Measurements from ENCODE around the gene VSTM2L. TPM values are rescaled to one million over a fixed set of nuclear protein-coding genes. Genes with fewer than 3 reads are reported as not detected.

The VSTM2L gene
- polyA plus RNA-seq, 1 donor (not counting 4 experiments of a cell fraction or from before 2014, with no cell fraction given), result 0.75 TPM

- FAIRE-seq (no peak), DNase-seq (ENCODE audit: low read depth, low spot score) (no peak)
- Histone ChIP-seq H3K4me3 (ENCODE audit: control insufficient read depth in 2 of 3, extremely low read depth in 1 of 3, insufficient read depth in 2 of 3, low read depth in 1 of 3, low read length in 3 of 3) (no peak overlapping the region), H3K9me1 (ENCODE audit: control insufficient read depth, extremely low read depth, insufficient read depth, low read length) (no peaks in the 10 kb centered on the region), H4K20me1 (ENCODE audit: control insufficient read depth, extremely low read depth, insufficient read depth, low read length) (no peaks in the 10 kb centered on the region), H3K27ac (ENCODE audit: control insufficient read depth, insufficient read depth, low read length) (no peak overlapping the region), H3K4me2 (ENCODE audit: control insufficient read depth, extremely low read depth, insufficient read depth, low read depth, low read length) (no peak overlapping the region), H2AFZ (ENCODE audit: control insufficient read depth, low read length) (no peak overlapping the region), H3K27me3 (ENCODE audit: control insufficient read depth, extremely low read depth, insufficient read depth, low read length) (no peaks in the 10 kb centered on the region), H3K4me1 (ENCODE audit: control insufficient read depth, extremely low read depth, insufficient read depth, low read length) (peaks cover 22% of the 10 kb centered on the region), H3K36me3 (ENCODE audit: control insufficient read depth in 2 of 2, extremely low read depth in 1 of 2, insufficient read depth in 2 of 2, low read length in 2 of 2) (peaks cover 4 to 10% of the 10 kb centered on the region in 2 experiments), H3K9me3 (ENCODE audit: control insufficient read depth, low read depth, low read length) (no peaks in the 10 kb centered on the region), H3K79me2 (ENCODE audit: control insufficient read depth, insufficient read depth, low read length) (no peaks in the 10 kb centered on the region), H3K9ac (ENCODE audit: control insufficient read depth, extremely low read depth, insufficient read depth, low read length) (no peak overlapping the region)
- no peak for TF ChIP-seq EZH2 (IDR thresholded peaks at IDR 0.05; ENCODE audit: low read length)
- TF ChIP-seq CTCF (optimal IDR thresholded peaks at IDR 0.05 in 1 of 3, IDR thresholded peaks at IDR 0.05 in 1 of 3, conservative IDR thresholded peaks at IDR 0.05 in 1 of 3; ENCODE audit: extremely low read depth in 1 of 3, insufficient read depth in 2 of 3, low read length in 3 of 3), result no peak
- dilution Hi-C loops (cut with MboI; ENCODE audit: extremely low pct_ligation_motif_present, low sequenced_read_pairs), result no loop called here
Measured at GRCh38 chr20:37987602-37988290, 84.8 kb downstream of the VSTM2L start.

GRCh38 chr20:37988306-37988954, 85.5 kb downstream of the VSTM2L start:
- Histone ChIP-seq H3K36me3 (ENCODE audit: control insufficient read depth in 2 of 2, extremely low read depth in 1 of 2, insufficient read depth in 2 of 2, low read length in 2 of 2) (peaks cover 1 to 11% of the 10 kb centered on the region in 2 experiments), H3K9ac (ENCODE audit: control insufficient read depth, extremely low read depth, insufficient read depth, low read length) (no peak overlapping the region), H3K4me1 (ENCODE audit: control insufficient read depth, extremely low read depth, insufficient read depth, low read length) (peaks cover 26% of the 10 kb centered on the region), H3K4me2 (ENCODE audit: control insufficient read depth, extremely low read depth, insufficient read depth, low read depth, low read length) (no peak overlapping the region), H3K79me2 (ENCODE audit: control insufficient read depth, insufficient read depth, low read length) (no peaks in the 10 kb centered on the region), H3K4me3 (ENCODE audit: control insufficient read depth in 2 of 3, extremely low read depth in 1 of 3, insufficient read depth in 2 of 3, low read depth in 1 of 3, low read length in 3 of 3) (no peak overlapping the region), H3K9me1 (ENCODE audit: control insufficient read depth, extremely low read depth, insufficient read depth, low read length) (no peaks in the 10 kb centered on the region), H4K20me1 (ENCODE audit: control insufficient read depth, extremely low read depth, insufficient read depth, low read length) (no peaks in the 10 kb centered on the region), H3K27ac (ENCODE audit: control insufficient read depth, insufficient read depth, low read length) (no peak overlapping the region), H3K9me3 (ENCODE audit: control insufficient read depth, low read depth, low read length) (no peaks in the 10 kb centered on the region), H2AFZ (ENCODE audit: control insufficient read depth, low read length) (no peak overlapping the region), H3K27me3 (ENCODE audit: control insufficient read depth, extremely low read depth, insufficient read depth, low read length) (no peaks in the 10 kb centered on the region)
- DNase-seq (ENCODE audit: low read depth, low spot score) (no peak), FAIRE-seq (no peak)
- TF ChIP-seq CTCF (optimal IDR thresholded peaks at IDR 0.05 in 1 of 3, IDR thresholded peaks at IDR 0.05 in 1 of 3, conservative IDR thresholded peaks at IDR 0.05 in 1 of 3; ENCODE audit: extremely low read depth in 1 of 3, insufficient read depth in 2 of 3, low read length in 3 of 3) (no peak), EZH2 (IDR thresholded peaks at IDR 0.05; ENCODE audit: low read length) (no peak)
- dilution Hi-C loops (cut with MboI; ENCODE audit: extremely low pct_ligation_motif_present, low sequenced_read_pairs), result no loop called here
